Measurements from ENCODE around the gene PTPN22.

The PTPN22 gene

DNA sequence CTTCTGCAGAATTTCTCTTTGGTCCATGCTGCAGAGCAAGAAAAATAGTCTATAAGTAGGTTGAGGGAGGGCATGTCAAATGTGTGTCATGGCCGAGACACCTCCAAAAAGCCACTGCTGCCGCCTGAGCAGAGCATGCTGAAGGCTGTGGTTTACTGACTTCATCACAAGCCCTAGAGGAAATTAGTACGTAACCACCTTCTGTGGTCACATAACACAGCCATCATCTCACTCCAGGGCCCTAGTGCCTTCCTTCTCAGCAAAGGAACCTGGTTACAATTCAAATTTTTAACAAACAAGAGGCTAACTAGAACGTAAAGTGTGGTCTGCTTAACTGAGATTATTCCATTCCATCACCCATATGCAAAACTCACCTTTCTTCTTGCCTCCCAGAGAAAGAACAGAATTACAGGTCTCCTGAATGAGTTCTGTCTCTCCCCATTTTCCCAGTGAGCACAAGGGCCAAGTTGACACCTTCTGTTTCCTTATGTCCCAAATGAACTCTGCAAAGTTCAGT lies at the start of gene PTPN22:
Gene PTPN22, minus strand, starts transcription at position 116 of the 517 bp plus-strand sequence.
- peak; percentile 95 for DNase-seq

DNA sequence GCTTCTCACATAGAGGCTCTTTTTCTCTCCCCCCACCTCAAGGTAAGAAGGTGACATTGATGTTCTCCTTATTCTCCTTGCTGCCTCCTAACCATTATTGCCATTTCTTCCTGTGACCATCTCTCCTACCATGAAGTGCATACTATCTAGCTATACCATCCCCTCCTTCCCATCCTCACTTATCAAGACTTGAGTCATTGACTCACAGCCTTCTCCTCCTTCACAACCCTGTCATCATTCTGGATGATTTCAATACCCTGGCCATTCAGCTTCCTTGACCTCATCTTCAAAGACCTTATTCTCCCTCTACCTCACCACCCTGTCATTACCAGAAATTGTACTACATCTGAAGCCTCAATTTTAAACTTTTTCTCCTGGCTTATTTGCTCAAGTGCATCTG lies 46.7 kb upstream of the PTPN22 start:
- no peak for DNase-seq

- no peak for DNase-seq
Measured at GRCh38 chr1:113917400-113918082, 46.0 kb upstream of the PTPN22 start.

DNA sequence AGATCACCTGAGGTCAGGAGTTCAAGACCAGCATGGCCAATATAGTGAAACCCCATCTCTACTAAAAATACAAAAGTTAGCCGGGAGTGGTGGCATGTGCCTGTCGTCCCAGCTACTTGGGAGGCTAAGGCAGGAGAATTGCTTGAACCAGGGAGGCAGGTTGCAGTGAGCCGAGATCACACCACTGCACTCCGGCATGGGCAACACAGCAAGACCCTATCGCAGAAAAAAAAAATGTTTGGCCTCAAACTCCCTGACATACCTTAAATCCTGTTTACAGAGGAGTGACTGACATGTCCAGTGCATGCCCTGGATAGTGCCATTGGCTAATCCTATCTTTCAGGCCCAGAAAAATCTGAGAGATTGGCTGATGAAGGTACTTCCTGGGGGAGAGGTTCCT lies 45.5 kb upstream of the PTPN22 start:
- DNase-seq = no peak

DNA sequence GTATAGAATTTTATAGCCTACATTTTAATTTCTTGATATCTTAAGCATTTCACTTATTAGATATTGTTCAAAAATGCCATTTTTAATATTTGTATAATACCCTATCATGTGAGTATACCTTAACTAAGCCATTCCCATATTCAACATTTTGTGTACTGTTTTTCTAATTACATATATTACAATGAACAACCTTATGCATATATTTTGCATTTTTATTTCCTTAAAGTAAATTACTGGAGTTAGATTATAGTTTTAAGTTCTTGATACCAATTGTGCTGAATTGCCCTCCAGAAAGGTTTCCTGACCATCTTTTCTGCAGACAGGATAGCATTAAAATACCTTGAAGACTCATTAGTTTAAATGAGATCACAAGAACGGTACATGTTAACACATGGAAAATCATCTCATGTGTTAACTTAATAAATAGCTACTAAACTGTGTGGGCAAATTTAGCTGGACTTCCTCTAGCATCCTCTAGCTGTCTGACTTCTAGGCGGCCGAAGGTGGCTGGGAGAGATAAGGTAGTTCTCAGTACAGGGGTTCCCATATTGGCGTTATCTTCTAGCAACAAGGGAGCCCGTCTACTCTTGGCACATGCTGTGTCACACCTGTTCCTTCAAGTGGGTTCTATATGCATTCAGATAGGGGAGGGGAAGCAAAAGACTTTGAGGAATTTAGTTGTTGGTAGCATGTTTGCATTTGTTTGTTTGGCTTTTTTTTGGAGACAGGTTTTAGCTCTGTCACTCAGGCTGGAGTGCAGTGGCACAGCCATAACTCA lies 42.6 kb upstream of the PTPN22 start:
- no peak for DNase-seq

- no peak for DNase-seq
Measured at GRCh38 chr1:113913312-113913668, 41.8 kb upstream of the PTPN22 start.

DNA sequence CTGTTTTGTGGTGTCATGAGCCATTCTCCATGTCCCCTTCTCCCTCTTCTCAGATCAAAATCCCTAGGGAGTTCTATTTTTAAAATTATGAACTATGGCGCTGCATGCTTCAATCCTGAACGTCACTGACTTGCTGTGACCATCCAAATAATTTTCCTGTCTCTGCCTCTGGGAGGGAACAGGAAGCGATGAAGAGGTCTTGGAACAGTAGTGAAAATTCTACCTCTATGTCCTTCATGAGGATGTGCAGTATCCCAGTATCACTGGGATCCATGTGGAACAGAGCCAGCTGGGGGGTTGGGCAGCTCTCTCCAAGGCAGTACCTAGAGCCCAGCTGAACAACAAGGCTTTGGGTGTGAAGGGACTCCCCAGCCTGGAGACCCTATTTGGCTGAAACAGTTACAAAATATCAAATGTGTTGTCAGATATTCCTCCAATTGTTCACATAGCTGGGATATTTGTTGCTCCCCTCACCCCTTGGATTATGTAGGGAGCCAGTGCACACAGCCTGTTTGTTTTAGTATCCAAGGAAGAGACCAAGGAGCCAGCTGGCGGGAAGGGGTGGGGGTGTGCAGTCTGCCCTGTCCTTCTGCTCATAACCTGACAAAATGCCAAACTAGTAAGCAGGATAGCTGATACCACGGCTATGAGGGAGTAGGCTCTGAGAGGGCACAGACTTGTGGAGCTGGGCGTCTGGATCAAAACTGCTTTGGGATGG lies 41.2 kb upstream of the PTPN22 start:
- no peak for DNase-seq

DNA sequence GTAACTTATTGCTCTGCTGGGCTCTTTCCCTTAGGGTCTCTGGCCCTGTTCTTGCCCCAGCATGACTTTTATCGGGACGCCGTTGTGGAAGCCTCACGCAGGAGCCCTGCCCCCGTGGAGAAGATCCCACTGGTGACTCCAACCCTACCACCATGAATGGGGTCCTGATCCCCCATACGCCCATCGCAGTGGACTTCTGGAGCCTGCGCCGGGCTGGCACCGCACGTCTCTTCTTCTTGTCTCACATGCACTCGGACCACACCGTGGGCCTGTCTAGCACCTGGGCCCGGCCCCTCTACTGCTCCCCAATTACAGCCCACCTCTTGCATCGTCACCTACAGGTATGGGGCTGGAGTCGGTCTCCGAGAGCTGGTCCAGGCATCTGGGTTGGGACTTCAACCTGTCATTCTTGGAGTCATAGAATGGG lies 33.9 kb upstream of the PTPN22 start:
- peak; percentile 31 for DNase-seq

- DNase-seq = peak; percentile 100
Measured at GRCh38 chr1:113904674-113905434, 33.3 kb upstream of the PTPN22 start, which contains the start of the genes AP4B1 and DCLRE1B. Gene AP4B1, minus strand, starts transcription at chr1:113904799. Its CDS starts 82 bp downstream, at chr1:113904717. Gene DCLRE1B, plus strand, starts transcription at chr1:113905326. Its CDS starts 261 bp downstream, at chr1:113905587.

GRCh38 chr1:113904293-113904673 lies 32.8 kb upstream of the PTPN22 start:
- no peak for DNase-seq

DNA sequence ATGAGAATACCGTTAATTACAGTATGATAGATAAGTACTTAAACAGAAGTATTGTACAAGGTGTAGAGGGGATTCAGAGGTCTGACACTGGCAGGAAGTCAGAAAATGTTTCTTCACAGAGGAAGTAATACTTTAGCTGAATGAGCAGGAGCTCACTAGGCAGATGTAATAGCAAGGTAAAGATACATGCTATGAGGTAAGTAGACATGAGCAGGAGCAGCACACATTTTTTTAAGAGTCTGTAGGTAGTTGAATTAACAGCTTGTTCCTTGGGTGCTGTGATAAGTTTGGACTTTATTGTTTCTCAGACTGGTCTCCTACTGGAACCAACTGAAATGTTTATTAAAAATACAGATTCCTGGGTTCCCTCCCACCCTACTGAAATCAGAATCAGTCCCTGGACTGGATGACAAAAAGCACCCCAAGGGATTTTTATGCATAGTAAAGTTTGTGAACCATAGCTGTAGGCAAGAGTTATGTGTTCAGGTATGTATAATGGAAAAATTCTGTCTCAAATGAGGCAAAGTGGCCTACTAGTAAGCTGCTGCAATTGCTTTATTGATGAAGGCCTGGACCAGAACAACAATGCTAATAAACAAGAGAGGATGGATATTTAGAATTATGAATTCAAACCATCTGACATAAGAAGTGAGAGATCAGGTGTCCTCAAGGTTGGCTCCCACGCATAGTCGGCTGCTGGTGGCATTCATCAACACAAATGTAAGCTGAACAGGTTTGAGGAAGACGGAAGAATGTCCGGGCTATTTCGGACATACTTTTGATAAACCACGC lies 32.2 kb upstream of the PTPN22 start:
- DNase-seq = peak; percentile 18

- peak; percentile 11 for DNase-seq
Measured at GRCh38 chr1:113901191-113901590, 29.7 kb upstream of the PTPN22 start.

GRCh38 chr1:113899111-113899510 lies 27.6 kb upstream of the PTPN22 start:
- DNase-seq = no peak

- peak; percentile 21 for DNase-seq
Measured at GRCh38 chr1:113898241-113898814, 26.8 kb upstream of the PTPN22 start.

DNA sequence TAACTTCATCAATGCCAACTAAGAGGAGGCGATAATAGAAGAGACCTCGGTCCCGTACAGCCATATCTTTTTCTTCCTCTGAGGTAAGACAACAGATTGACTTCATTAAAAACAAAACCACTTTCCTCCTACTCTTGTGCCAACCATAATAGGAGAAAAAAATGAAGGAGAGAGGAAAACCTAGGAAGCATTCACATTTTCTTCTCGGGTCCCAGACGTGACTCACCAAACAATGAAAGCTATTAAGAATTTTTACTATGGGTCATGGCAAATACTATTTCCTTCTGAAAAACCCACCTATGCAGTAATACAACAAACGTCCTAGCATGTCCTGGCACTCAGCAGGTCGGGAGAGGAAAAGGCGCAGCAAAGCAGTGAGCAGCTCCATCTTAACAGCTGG lies 24.4 kb upstream of the PTPN22 start:
- DNase-seq = no peak

DNA sequence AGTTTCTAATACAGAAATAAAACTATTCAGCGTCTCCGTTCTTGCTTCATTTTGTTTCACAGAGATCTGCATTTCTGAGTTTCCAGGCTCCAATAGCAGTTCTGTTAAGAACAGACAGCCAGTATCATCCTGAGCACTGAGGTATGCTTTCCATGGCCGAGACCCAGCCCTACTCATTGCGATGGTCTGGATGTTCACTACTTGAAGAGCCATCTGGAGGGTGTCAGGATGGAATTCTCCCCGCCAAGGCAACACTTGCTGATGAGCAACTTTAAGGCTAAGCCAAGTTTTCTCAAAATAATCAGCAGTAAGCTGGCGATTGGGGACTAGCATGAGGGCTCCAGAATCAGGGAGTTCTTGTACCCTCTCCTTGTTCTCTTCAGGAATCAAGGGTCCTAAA lies 23.6 kb upstream of the PTPN22 start:
- DNase-seq = no peak

DNA sequence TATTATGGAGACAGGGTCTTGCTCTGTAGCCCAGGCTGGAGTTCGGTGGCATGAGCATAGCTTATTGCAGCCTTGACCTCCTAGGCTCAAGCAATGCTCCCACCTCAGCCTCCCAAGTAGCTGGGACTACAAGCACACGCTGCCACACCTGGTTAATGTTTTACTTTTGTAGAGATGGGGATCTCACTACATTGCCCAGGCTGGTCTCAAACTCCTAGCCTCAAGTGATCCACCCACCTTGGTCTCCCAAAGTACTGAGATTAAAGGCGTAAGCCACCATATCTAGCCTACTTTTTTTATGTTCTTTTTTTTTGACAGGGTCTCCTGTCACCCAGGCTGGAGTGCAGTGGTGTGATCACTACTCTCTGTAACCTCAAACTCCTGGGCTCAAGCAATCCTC lies 21.8 kb upstream of the PTPN22 start:
- DNase-seq = no peak

GRCh38 chr1:113891631-113892220 lies 20.2 kb upstream of the PTPN22 start:
- no peak for DNase-seq

- no peak for DNase-seq
Measured at GRCh38 chr1:113890816-113891215, 19.3 kb upstream of the PTPN22 start.

DNA sequence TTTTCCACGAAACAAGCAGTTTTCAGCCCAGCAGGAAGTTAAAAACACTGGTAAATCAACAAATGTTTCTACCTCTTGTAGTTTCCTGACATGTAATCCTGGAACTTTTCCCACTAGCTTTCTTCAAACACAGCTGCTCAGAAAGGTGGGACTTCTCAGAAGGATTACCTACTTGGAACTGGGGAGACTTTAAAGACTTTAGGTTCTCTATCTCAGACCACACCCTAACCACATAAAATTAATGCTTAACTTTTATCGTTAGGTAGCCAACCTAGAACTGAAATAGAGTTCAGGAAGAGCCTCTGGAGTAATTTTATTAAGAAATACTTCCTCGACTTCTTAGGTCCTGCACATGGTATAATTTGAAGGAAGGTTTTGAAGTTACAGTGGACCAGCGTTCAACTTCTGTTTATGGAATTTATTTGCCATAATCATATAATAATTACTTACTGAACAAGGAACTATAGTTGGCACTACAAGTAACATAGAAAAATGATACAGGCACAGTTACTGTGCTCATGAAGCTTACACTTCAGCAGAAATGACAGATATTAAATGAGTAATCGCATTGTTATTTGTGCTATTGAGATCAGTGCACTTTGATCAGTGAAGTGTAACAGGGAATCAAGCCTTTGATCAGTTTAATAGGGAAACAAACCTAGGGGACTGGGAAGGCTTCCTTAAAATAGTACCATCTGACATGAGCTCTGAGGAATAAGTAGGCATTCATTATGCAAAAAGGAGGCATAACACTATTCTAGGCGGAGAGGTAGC lies 16.1 kb upstream of the PTPN22 start, which contains the start of gene BCL2L15:
Gene BCL2L15, minus strand, starts transcription at position 180 of the 774 bp plus-strand sequence. CDS start 206 bp downstream, outside the sequence.
- no peak for DNase-seq

Data from activated CD4-positive, alpha-beta T cell treated with anti-CD3 and anti-CD28 coated beads, Interleukin-2, amount 50 U/mL, for 16 hours (primary cell).